ENCODE results near the gene KCNT2.
"Not testable (repeated sequence)": the region's sequence is repeated elsewhere in the genome, so short reads cannot be mapped to it uniquely, and the experiment has no call there.

The KCNT2 gene

DNA sequence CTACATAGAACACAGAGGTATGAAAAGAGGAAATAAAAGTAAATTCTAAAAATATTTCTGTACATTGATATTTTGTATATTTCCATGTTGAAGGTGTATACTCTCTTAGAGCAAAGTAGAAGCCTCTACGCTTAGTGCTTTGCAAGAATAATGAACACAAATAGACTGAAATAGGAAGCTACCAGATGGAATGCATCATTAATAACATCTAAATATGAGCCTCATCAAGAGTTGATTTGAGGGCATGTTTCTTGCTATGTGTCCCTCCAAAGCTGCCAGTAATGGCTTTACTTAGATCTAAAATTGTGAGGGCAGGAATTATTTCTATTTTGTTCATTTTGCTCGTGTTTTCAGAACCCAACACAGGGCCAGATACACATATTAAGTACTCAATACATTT lies 94.4 kb downstream of the KCNT2 start:
- DNase-seq (ENCODE audit: low spot score) = no peak

DNA sequence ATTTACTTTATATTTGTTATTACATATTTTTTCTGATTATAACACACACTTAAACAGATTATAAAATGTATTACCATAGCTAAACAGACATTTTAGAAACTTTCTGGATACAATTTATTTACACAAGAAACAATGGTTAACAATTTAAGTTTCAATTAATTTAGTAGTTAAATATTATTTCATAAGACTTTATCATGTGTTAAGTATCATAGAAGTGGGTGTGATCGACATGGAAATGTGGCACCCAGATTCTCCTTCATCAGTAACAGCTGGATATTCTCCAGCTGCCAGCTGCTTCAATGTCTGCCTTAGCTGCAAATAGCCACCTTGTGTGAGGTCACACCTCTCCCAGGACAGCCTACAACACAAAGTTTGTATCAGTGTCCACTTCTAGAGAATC lies 97.8 kb downstream of the KCNT2 start:
- DNase-seq (ENCODE audit: low spot score) = no peak

DNA sequence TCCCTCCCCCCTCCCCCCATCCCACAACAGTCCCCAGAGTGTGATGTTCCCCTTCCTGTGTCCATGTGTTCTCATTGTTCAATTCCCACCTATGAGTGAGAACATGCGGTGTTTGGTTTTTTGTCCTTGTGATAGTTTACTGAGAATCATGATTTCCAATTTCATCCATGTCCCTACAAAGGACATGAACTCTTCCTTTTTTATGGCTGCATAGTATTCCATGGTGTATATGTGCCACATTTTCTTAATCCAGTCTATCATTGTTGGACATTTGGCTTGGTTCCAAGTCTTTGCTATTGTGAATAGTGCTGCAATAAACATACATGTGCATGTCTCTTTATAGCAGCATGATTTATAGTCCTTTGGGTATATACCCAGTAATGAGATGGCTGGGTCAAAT lies 104.0 kb downstream of the KCNT2 start:
- not testable (repeated sequence) for DNase-seq (ENCODE audit: low spot score)

DNA sequence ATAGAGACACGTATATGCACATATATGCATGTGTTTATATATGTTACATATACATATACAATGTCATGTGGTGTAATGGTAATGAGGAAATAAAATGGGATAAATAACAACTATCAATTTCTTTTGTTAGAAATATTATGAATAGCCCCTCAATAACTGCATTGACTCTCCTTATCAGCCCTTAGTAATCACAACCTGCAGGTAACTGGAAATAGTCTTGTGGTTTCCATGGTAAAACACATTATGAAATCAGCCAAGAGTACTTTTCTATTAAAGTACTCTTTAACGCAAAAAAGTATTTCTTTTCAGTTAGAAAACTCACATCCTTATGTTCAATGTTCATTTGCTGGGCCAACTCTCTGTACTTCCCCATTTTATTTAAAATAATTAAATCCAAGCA lies 105.8 kb downstream of the KCNT2 start:
- no peak for DNase-seq (ENCODE audit: low spot score)

DNA sequence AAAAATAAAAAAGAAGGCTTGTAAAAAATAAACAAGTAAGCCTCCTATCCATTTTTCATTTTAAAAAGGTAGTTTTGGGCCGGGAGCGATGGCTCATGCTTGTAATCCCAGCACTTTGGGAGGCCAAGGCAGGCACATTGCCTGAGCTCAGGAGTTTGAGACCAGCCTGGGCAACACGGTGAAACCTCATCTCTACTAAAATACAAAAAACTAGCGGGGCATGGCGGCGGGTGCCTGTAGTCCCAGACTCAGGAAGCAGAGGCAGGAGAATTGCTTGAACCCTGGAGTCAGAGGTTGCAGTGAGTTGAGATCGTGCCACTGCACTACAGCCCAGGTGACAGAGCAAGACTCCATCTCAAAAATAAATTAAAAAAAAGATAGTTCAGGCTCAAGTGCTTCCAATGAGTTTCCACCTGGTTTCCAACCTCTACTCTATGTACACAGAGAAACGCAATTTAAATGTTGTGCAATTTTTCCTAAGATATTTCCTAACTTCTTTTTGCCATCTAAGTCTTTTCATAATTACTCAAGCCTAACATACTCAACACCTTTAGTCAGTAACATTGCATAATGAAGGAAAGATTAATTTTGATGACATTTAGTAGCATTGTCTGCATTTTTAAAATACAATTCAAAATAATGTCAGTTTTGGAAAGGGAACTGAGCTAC lies 106.3 kb downstream of the KCNT2 start:
- no peak for DNase-seq (ENCODE audit: low spot score)

DNA sequence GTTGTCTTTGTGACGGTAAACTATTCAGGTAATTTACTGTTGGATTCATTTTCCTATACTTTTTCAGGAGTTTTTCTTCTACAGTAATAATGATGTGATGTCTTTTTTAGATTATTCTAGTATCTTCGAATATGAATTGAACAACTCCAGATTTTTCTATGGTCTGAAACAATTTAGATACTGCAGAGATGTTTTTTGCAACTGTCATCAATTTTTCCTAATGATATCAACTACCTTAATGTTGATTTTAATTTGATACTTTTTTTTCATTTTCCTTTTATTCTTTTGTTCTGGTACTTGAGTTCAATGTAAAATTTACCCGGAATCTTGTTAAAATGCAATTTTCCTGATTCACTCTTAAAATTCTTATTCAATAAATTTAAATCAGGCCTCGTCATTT lies 110.4 kb downstream of the KCNT2 start:
- no peak for DNase-seq (ENCODE audit: low spot score)

DNA sequence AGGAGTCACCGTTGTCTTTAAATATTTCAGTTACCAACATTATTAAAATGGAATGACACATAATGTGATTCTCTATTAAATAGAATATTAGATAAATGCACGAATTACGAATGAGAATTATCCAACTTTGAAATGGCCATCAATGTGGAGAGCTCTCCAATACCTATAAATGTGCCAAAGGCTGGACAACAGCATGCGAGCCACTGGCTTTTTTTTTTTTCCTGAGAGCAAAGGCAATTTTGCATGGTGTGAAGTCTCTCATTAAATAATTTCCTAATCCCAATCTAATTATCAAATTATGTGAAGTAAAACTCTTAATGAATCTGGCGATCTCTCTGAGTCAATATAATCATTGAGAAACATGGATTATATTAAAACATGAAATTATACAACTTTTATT lies 113.5 kb downstream of the KCNT2 start:
- no peak for DNase-seq (ENCODE audit: low spot score)

DNA sequence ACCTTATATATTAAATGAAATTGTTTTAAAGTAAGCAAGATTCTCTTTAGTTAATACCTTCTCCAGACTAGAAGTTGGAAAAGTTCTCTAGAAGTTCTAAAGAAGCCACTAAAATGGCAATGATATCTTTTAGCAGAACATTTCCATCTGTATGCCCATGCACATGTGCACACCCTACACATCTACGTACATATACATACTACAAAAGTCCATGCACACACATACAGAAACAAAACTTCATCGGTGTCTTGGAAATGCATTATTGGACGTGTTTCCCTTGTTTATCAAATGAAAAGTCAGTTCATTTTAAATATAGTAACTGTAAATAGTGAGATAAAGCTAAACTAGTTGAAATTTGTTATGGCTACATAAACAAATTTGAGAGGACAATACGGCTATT lies 114.4 kb downstream of the KCNT2 start:
- DNase-seq (ENCODE audit: low spot score) = no peak

DNA sequence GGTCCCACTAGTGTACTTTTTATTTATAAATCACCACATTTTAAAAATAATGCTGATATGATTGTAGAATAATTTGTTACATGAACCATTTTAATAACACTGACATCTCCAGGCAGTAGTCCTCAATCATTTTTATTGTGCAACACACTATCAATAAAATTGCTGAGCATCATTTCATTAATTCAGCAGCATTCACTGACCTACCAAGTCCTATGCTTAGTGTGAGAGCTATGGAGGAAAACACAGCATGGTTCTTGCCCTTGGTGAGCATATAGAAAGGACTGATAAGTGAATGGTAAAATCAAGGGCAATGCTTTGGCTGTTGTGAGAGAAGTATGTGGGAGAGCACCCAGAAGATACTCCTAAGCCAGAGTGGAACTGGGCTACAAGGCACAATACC lies 119.7 kb downstream of the KCNT2 start:
- DNase-seq (ENCODE audit: low spot score) = no peak

DNA sequence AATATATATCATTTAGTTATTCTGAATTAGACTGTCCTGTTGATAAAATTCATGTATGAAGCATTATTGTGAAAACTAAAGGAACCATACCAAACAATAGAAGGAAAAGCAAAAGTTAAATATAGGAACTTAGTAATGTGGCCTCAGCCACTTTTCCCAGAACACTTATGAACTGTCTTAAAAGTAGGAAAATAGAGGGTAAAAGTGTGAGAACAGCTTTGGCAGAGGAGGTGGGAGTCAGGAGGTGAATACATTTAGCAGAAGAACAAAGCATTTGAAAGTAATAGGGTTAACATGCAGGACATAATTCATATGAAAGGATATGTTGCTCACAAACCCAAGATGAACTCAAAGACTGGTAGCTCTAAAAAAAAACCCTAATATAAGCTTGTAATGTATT lies 121.9 kb downstream of the KCNT2 start:
- no peak for DNase-seq (ENCODE audit: low spot score)

DNA sequence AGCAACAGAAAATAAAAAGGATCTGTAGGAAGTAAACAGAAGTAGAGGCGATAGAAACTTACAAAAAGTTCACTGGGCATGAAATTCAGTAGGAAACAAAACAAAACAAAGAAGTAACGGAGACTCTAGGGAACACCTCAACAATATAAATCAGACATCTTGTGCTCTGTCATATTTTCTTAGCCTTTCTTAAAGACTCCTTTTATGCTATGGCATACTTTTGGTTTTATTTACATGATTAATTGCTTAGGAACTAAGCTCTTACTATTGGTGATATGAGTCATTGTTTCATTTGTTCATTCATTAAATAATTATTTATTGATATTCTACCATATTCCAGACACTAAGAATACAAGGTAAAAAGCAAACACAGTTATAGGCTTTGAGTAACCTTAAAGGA lies 126.6 kb downstream of the KCNT2 start:
- no peak for DNase-seq (ENCODE audit: low spot score)

DNA sequence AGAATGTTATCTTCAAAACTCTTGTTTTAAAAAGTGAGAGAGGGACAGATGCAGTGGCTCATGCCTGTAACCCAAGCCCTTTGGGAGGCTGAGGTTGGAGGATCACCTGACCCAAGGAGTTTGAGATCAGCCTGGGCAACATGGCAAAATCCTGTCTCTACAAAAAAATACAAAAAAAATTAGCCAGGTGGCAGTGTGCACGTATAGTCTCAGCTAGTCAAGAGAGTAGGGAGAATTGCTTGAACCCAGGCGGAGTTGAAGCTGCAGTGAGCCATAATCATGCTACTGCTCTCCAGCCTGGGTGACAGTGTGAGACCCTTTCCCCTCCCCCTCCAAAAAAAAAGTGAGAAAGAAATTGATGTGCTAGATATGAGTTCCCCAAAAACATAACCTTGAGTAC lies 131.0 kb downstream of the KCNT2 start:
- no peak for DNase-seq (ENCODE audit: low spot score)

DNA sequence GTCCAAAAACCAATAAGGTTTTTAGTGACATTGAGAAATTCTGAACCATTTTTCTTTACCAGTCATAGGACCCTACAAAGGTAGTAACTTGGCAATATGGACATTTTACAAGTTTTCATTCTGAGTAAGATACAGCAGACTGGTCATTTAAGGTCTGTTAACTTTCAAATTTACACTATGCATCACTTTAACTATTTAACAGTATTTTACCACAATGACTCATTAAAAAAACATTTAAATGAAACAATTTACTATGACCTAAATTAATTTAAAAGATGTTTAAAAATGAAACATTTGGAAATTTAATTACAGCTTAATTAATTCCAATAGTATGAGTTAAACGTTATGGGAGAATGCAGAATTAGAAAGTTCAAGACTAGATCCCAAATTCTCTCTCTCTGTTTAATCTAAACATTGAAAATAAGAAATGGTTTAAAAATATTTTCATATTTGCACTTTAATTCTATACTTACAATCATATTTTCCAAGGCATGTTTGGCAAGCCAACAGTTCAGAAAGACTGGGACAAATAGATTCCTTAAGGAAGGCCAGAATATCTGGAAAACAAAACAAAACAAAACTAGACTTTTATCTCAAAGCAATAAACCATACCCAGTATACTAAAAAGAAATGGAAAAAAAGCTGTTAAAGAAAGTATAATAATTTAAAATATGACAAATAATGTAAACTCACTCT lies 140.9 kb downstream of the KCNT2 start:
- DNase-seq (ENCODE audit: low spot score) = no peak

DNA sequence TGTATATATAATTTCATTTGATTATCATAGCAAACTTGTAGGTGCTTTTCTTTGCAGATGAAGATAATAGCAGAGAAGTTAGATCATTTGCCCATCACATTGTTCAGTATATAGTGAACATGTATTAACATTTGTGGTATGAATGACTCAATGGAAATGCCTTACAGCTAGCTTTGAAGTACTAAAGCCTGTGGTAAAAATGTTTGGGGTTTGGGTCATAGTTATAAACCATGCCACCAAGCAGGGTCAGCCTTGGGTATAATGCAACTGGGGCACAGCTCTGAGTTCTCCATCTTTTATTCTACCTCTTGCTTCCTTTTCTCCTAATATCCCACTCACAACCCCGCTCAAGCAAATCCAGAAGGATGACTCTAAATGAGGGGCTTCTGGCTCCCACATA lies 141.6 kb downstream of the KCNT2 start:
- DNase-seq (ENCODE audit: low spot score) = peak; percentile 38

DNA sequence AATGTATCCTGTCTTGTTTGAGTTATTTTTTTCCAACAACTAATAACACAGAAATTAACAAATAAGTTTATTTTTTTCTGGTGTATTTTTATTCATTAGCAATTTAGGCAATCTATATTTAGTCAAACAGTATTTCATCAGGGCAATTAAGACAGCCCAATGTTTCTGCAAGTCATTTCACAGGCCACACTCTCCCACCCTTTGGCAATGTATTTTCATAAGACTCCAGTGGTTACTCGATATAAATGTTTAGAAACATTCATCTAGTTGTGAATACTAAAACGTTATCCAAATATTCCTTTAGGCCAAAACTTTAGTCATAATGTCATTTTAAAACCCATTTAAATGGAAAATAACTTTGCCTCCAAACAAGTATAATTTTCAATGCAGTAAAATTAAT lies 142.1 kb downstream of the KCNT2 start:
- no peak for DNase-seq (ENCODE audit: low spot score)

DNA sequence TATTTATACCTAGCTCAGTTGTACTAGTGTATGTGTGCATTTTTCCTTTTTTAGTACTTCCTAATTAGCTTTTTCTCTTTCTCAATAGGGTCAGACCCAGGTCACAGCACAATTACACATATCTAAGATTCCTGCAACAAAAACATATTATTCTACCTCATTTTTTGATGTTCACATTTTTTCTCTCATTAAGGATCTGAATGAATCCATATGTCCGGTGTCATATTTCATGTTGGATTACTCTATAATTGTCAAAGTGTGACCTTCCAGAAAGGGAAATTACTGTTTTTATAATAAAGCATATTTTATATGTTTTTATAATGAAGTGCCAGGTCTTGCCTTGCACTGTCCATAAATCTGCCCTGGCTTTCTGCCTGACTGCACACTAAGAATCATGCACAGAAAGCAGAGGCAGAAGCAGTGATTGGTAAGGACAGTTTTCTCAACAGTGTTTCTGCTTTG lies 143.7 kb downstream of the KCNT2 start:
- peak; percentile 7 for DNase-seq (ENCODE audit: low spot score)

DNA sequence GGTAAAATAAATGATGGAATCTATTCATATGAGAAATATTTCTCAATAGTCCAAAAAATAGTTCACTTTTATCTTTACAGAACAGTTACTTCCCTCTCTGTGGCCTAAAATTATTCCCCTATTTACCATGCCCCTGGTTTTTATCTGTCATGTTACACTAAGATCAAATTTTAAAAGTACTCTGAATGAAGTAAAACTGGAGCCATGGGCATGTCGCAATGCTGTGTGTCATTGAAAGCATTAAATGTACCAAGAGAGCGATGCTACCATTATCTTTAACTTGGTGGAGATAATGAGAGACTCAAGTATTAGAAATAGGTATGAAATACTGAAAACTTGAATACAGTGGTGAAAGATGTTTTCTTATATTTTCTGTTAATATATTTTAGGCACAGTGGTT lies 146.2 kb downstream of the KCNT2 start:
- DNase-seq (ENCODE audit: low spot score) = no peak

DNA sequence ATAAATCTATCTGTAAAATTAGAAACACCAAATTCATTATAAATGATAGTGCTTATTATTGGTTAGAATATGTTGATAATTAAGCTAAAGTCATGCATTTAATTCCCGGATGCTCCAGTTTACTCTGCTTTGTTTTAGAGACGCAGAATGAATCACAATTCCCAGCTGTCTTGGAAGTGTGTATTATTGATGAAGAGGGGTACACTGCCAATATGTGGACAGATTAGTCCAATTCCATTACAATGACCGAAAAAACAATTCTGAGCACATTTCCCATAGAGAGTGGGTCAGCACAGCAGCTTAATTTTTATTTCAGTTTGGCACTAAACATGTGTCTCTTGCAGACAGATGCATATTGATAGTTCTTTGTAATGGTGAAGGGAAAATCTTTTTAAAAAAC lies 146.7 kb downstream of the KCNT2 start:
- DNase-seq (ENCODE audit: low spot score) = no peak

DNA sequence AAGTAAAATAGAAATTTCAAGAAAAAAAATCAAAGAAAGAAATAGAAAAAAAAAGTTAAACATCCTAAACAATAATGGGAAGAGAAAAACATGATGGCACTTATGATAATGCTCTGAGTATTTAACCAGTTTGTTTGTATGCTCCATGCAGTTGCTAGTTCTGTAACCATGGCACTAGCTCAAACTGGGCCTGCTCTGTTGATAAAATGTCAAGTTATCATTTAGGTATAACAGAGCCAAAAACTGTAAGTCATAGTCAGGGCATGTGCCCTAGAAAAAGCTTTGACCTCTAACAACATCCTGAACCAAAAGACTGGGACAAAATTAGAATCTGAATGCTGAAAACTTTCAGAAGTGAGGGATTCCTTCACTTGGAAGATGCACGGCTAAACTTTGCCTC lies 148.9 kb downstream of the KCNT2 start:
- peak; percentile 5 for DNase-seq (ENCODE audit: low spot score)

DNA sequence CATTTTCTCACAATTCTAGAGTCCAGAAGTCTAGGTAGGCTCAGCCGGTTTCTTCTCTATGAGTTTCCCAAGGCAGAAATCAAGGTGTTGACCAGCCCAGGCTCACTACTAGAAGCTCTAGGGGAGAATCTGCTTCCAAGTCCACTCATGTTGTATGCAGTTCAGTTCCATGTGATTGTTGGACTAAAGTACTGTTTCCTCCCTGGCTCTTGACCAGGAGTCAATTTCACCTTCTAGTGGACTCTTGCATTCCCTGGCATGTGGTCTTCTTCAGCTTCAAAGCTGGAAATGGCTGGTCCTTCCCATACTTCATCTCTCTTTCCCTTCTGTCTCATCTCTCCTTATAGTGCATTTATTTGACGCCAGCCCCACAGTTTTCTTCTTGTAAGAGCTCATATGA lies 153.4 kb downstream of the KCNT2 start:
- no peak for DNase-seq (ENCODE audit: low spot score)

DNA sequence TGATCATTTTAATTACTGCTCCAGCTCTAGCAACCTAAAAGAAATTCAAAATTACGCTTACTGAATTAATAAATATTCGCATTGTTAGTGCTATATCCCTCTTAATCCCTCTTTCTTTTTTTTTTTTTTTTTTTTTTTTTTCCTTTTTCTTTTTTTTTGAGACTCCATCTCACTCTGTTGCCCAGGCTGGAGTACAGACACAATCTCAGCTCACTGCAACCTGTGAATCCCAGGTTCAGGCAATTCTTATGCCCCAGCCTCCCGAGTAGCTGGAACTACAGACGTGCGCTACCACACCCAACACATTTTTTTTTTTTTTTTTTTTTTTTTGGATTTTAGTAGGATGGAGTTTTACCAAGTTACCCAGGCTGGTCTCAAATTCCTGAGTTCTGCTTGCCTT lies 157.1 kb downstream of the KCNT2 start:
- no peak for DNase-seq (ENCODE audit: low spot score)

DNA sequence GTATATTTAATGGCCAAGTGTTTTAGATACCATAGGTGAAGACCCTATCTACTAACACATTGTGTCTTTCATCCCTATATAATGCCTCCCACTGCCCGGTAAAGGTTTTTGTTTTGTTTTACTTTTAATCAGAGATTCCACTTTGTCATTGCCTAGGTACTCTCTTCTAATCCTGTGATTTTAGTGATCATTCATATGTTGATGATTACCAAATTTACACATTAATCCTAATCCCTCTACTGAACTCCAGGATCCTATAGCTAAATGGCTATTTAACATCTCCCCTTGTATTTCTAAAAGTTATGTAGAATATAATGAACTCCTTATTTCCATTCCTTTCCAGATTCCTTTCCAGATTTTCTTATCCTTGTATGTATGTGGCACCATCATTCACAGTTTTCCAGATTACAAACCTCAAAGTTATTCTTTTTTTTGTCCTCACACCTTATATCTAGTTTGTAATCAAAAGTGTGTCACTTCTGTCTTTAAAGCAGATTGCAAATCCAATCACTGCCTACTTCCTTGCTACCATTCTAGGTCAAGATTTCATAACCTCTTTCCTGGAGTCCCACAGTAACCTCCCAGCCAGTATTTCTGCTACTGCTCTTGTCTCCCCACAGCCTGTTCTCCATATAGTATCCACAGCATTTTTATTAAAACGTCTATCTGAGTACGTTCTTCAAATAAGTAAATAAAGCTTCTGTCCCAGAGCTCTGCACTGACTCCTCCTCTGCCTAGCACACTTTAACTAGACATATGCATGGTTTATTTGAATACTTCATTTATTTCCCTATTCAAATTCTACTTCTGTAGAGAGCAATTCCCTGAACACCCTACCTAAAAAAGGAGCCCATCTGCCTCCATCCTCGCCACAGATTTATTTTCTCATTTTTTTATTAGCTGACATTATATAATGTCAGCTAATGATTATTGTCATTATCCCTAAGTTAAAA lies 157.8 kb downstream of the KCNT2 start:
- no peak for DNase-seq (ENCODE audit: low spot score)

DNA sequence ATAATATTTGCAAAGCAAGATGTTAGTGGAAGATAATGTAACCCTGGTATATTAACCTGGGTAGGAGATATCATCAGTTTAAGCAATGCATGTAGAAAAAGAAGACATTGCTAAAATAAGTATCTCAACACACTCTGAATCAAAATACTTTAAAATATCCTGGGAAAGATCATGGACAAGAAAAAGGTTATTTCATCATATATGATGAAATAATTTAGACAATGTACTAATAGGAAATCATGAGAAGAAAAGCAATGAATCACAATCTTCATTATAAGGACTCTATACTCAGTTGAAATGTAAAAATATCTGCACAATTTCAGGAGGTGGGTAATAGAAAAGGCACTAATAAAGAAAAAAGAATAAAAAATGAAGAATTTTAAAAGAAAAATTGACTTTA lies 158.8 kb downstream of the KCNT2 start:
- no peak for DNase-seq (ENCODE audit: low spot score)

Data from AG08396 (cell line).